Measurements from ENCODE around the gene PLEKHA7.

The PLEKHA7 gene

GRCh38 chr11:16774936-16775613, 239.1 kb downstream of the PLEKHA7 start:
- H3K27ac ChIP-seq = no peak overlapping the region
- TF ChIP-seq CTCF (IDR thresholded peaks at IDR 0.05) = no peak
- TF ChIP-seq ZFX (IDR thresholded peaks at IDR 0.05; ENCODE audit: borderline replicate concordance) = no peak

- H3K27ac ChIP-seq = no peak overlapping the region
- no peak for TF ChIP-seq CTCF (IDR thresholded peaks at IDR 0.05)
- no peak for TF ChIP-seq ZFX (IDR thresholded peaks at IDR 0.05; ENCODE audit: borderline replicate concordance)
Measured at GRCh38 chr11:16773981-16774935, 240.0 kb downstream of the PLEKHA7 start.

- H3K27ac ChIP-seq = no peak overlapping the region
- TF ChIP-seq CTCF (IDR thresholded peaks at IDR 0.05) = no peak
Measured at GRCh38 chr11:16772141-16772512, 242.1 kb downstream of the PLEKHA7 start.

- TF ChIP-seq ZFX (IDR thresholded peaks at IDR 0.05; ENCODE audit: borderline replicate concordance) (no peak), CTCF (IDR thresholded peaks at IDR 0.05) (no peak)
- H3K27ac ChIP-seq = no peak overlapping the region
Measured at GRCh38 chr11:16771350-16772140, 242.7 kb downstream of the PLEKHA7 start.

GRCh38 chr11:16770016-16770415, 244.2 kb downstream of the PLEKHA7 start:
- no peak overlapping the region for H3K27ac ChIP-seq
- TF ChIP-seq CTCF (IDR thresholded peaks at IDR 0.05) (no peak), ZFX (IDR thresholded peaks at IDR 0.05; ENCODE audit: borderline replicate concordance) (no peak)

- H3K27ac ChIP-seq = no peak overlapping the region
- no peak for TF ChIP-seq ZFX (IDR thresholded peaks at IDR 0.05; ENCODE audit: borderline replicate concordance)
- TF ChIP-seq CTCF (IDR thresholded peaks at IDR 0.05) = no peak
Measured at GRCh38 chr11:16769386-16769785, 244.8 kb downstream of the PLEKHA7 start.
